HG03469 (cell line): ENCODE data around the gene PLCB1.

Experiments
- ATAC-seq: cut with Tn5 transposase; IDR thresholded peaks from one replicate; pipeline ENCODE4 v1.9.1; 2021; ENCODE audit warnings: mild to moderate bottlenecking, moderate library complexity, moderate number of reproducible peaks; ENCODE audit not compliant: unreplicated experiment

PLCB1 gene

DNA sequence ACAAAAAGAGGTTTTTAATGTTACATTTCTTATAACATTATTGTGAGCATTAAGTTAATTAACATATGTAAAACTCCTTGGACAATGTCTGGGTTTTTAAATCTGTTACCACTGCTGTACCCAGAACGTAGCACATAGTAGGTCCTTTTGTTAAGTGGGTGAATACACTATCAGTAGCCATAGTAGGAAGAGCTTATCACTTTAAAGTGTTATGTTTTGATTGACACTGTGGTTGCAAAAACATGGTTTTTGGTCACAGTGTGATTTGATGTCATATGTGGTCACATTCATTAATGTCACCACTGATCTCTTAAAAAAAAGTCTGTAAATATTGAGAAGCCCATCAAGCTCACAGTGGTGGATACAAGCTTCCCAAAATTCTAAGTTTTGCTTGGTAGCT lies 160.7 kb downstream of the PLCB1 start:
- ATAC-seq = no peak

DNA sequence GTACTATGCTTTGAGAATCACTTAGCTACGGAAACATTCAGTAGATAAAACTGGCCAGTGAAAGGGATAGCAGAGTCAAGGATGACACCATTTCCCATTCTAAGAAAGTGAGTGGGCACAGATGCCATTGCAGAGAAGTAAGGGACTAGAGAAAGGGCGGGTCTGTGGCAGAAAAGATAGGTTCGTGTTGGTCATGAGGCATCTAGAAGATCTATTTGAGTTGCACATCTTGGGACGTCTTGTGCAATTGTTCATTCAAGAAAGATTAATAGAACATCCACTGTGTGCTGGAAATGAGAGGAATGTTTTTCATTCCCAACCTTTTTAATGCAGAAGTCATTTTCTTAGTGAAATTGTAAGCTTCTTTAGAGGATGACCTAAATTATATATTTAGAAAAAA lies 161.7 kb downstream of the PLCB1 start:
- ATAC-seq = no peak

GRCh38 chr20:8296536-8296935 lies 164.5 kb downstream of the PLCB1 start:
- ATAC-seq = no peak

DNA sequence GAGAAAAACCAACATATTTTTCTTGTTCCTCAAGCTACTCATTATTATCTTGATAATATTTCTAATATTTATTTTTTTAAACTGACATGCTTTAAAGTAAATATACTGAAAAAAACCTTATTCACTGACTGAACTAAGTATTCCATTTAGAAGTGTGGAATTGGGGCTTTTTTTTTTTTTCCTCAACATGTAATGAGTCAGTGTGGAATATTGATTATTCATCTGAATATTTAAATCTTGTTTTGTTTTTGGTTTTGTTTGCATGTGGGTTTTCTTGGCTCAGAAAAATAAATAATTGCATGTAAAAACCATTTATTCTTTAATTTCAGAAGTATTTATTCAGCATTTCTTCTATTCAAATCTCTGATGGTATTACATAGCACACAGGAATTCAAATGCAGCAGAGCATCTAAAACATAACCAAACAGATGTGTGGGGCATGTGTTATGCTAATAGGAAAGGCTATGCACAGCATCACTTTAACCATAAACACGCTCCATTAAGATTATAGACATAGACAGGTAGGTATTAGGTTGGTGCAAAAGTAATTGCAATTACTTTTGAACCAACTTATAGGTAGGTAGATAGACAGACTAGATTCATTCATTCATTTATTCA lies 166.5 kb downstream of the PLCB1 start:
- ATAC-seq = no peak

DNA sequence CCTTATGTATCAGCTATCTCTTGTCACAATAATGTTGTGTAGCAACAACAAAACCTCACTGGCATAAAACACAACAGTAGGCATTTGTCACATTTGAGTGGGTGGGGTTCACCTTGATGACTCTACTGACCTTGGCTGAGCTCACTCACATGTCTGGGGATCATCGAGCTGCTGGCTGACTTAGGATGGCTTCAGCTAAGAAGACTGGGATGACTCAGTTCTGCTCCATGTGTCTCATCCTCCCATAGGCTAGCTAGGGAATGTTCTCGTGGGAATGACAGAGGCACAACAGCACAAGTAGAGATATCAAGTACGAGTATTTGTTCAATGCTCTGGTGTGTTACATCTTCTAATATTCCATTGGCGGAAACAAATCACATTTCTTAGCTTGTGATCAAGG lies 167.9 kb downstream of the PLCB1 start:
- ATAC-seq = no peak

GRCh38 chr20:8301655-8302054 lies 169.6 kb downstream of the PLCB1 start:
- ATAC-seq = no peak

- no peak for ATAC-seq
Measured at GRCh38 chr20:8303651-8304050, 171.6 kb downstream of the PLCB1 start.

GRCh38 chr20:8304124-8304816 lies 172.2 kb downstream of the PLCB1 start:
- no peak for ATAC-seq

GRCh38 chr20:8305449-8305978 lies 173.4 kb downstream of the PLCB1 start:
- peak; percentile 91 for ATAC-seq

DNA sequence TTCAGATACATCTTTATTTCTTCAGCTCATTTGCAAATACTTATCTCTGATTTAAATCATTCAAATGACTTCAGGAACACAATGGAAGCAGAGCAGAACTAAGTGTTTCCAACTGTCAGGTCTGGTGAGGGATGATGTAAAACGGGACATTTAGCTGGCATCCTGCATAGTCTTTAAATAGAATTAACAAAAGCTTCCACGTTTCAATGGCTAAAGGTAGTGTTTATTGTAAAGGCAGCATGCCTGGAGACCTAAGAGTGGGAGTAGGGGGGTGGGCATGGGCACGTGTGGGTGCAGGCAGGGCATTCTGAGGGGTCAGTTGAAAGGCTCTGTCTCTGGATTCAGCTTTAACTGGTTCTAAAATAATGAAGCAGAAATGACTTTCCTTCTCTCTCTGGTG lies 174.9 kb downstream of the PLCB1 start:
- no peak for ATAC-seq

- ATAC-seq = no peak
Measured at GRCh38 chr20:8309634-8310033, 177.6 kb downstream of the PLCB1 start.

GRCh38 chr20:8310618-8311017 lies 178.6 kb downstream of the PLCB1 start:
- no peak for ATAC-seq

- ATAC-seq = no peak
Measured at GRCh38 chr20:8313073-8313472, 181.0 kb downstream of the PLCB1 start.

GRCh38 chr20:8315639-8316573 lies 183.8 kb downstream of the PLCB1 start:
- ATAC-seq = no peak

- ATAC-seq = no peak
Measured at GRCh38 chr20:8317448-8317847, 185.4 kb downstream of the PLCB1 start.

DNA sequence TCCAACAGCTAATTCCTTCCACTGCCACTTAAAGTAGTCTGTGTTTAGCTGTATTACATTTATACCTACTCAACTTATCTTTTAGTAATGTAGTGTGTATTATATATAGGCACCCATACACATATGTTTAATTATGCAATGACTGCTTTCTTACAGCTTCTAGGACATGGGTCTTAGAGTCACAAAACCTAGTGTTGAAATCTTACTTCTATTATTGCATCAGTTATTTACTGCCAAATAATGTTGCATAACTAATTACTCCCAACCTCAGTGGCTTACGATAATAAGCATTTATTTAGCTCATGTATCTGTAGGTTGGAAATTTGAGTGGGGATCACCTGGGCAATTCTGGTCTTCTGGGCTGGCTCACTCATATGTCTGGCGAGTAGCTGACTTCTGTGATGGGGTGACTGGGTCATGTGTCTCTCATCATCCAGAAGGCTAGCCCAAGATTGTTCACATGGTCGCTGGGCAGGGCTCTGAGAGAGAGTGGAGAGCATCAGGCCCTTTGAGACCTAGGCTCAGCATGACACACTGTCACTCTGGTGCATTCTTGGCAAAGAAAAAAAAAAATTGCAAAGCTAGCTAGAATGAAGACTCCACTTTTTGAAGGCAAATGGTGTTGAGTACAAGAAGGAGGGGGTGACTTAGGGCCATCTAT lies 187.0 kb downstream of the PLCB1 start:
- ATAC-seq = no peak

DNA sequence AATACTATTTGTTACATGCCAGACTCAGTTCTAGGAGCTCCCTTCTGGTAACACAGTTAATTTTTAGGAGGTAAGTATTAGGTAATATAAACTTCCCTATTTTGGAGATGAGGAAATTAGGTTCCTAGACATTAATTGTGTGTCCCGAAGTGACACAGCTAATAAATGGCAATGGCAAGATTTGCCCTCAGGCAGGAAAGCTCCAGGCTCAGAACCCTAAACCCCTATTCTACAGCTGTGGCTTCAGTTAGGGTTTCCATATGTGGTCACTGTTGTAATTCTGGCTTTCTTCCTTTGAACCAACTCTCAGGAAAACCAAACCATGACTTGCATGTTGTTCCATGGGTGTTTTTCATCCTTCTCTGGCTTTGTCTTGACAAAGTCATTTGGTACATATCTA lies 188.2 kb downstream of the PLCB1 start:
- ATAC-seq = no peak

DNA sequence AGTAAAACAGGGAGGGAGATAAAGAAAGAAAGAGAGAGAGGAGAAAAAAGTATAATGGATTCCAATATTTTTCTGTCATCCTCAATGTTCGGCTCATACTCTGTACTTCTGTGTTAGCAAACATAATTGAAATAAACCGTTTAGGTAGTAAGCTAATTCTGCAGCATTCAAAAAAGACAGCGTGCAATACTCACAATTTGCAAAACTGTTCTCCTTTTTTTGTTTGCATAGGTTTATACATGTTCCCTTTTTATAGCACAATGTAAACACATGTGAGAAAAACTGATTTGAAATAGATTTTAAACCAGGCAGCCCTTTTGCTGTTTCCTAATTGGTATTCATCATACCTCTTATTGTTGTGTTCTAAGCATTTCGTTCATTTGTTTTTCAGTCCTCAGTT lies 188.9 kb downstream of the PLCB1 start:
- no peak for ATAC-seq

GRCh38 chr20:8322662-8323217 lies 190.7 kb downstream of the PLCB1 start:
- ATAC-seq = no peak

DNA sequence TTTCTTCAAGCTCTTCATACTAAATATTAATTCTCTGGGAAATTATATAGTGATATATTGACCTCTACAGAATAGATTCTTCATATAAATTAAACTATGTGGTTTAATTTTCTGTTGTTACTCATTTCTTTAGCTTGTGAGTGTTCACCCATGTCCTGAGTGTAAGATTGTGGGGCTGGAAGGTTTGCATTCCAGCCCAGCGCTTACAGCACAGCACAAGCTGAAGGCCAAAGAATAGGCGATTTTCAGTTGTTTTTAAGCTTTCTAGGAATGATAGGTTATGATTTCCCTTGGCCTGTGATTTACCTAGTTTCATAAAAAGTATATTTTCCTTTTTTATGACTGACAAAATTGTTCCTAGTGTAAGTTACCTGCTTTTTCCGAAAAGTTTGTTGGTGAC lies 194.1 kb downstream of the PLCB1 start:
- no peak for ATAC-seq

GRCh38 chr20:8326899-8327298 lies 194.8 kb downstream of the PLCB1 start:
- no peak for ATAC-seq
